ENCODE results near the gene GNAO1. TPM values are rescaled to one million over a fixed set of nuclear protein-coding genes. Genes with fewer than 3 reads are reported as not detected.

The GNAO1 gene
- total RNA-seq, 1 donor from 2014 or later: not detected

- no peak for FAIRE-seq
- no peak for DNase-seq (ENCODE audit: low read depth)
- H3K36me3 ChIP-seq (ENCODE audit: control insufficient read depth, insufficient read depth, low read length): no peaks in the 10 kb centered on the region
- TF ChIP-seq, protein P1, sequence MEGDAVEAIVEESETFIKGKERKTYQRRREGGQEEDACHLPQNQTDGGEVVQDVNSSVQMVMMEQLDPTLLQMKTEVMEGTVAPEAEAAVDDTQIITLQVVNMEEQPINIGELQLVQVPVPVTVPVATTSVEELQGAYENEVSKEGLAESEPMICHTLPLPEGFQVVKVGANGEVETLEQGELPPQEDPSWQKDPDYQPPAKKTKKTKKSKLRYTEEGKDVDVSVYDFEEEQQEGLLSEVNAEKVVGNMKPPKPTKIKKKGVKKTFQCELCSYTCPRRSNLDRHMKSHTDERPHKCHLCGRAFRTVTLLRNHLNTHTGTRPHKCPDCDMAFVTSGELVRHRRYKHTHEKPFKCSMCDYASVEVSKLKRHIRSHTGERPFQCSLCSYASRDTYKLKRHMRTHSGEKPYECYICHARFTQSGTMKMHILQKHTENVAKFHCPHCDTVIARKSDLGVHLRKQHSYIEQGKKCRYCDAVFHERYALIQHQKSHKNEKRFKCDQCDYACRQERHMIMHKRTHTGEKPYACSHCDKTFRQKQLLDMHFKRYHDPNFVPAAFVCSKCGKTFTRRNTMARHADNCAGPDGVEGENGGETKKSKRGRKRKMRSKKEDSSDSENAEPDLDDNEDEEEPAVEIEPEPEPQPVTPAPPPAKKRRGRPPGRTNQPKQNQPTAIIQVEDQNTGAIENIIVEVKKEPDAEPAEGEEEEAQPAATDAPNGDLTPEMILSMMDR (IDR thresholded peaks at IDR 0.05; ENCODE audit: insufficient read depth, low read length, severe bottlenecking): no peak
- H3K27me3 ChIP-seq (ENCODE audit: control insufficient read depth, insufficient read depth, low read length): peaks cover 2% of the 10 kb centered on the region
- H3K4me3 ChIP-seq (ENCODE audit: low read depth, low read length): no peak overlapping the region
Measured at GRCh38 chr16:56300891-56301850, 109.9 kb downstream of the GNAO1 start.

DNA sequence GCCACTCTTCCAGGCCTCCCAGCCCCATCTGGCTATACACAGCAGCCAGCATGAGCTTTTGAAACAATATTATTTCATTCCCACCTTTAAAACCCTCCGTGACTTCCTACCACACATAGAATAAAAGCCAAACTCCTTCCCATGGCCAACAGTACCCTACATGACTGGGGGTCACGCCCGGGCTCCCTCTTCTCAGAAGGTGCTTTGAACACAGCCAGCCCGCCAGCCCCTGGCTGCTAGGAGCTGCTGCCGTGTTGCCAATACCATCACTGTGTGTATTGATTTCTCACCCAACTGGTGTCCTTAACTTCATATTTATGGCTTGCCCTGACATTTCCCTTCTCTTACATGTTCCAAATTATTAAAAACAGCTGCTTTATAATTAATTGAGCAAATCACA is 111.2 kb downstream of the GNAO1 start:
- Histone ChIP-seq H3K36me3 (ENCODE audit: control insufficient read depth, insufficient read depth, low read length) (no peaks in the 10 kb centered on the region), H3K4me3 (ENCODE audit: low read depth, low read length) (no peak overlapping the region), H3K27me3 (ENCODE audit: control insufficient read depth, insufficient read depth, low read length) (no peaks in the 10 kb centered on the region)
- DNase-seq (ENCODE audit: low read depth) (no peak), FAIRE-seq (no peak)
- TF ChIP-seq, protein P1 (IDR thresholded peaks at IDR 0.05; ENCODE audit: insufficient read depth, low read length, severe bottlenecking): no peak

DNA sequence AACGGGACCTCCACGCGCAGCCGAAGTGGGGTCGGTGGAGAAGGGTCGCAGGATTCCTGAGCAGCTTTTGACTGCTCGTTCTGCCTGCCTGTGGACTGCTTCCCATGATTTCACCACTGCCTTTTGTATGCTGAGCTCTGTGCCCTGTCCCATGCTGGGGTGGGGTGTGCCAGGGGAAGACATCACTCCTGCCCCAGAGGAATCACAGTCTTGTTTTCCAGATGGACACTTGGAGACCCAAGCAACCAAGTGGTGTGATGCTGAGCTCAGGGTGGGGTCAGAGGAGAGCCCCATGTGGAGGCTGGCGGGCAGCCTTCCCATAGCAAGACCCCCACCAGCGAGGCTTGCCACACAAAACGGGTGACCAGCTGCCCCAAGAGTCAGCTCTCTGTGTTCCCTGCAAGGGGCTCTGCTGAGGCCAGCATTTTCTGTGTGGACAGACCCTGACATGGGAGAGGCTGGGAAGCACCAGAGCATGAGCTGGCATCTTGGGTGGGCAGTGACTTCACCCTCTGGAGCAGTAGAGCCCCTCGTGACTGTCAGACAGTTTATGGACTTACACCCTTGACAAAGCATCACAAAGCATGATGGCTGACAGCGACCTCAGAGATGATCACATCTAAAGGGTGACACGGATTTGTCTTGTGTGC is 111.9 kb downstream of the GNAO1 start:
- Histone ChIP-seq H3K4me3 (ENCODE audit: low read depth, low read length) (no peak overlapping the region), H3K27me3 (ENCODE audit: control insufficient read depth, insufficient read depth, low read length) (no peaks in the 10 kb centered on the region), H3K36me3 (ENCODE audit: control insufficient read depth, insufficient read depth, low read length) (no peaks in the 10 kb centered on the region)
- FAIRE-seq: no peak
- DNase-seq (ENCODE audit: low read depth): no peak
- TF ChIP-seq, protein P1 (IDR thresholded peaks at IDR 0.05; ENCODE audit: insufficient read depth, low read length, severe bottlenecking): no peak

- FAIRE-seq: no peak
- TF ChIP-seq, protein P1 (IDR thresholded peaks at IDR 0.05; ENCODE audit: insufficient read depth, low read length, severe bottlenecking): no peak
- Histone ChIP-seq H3K27me3 (ENCODE audit: control insufficient read depth, insufficient read depth, low read length) (no peaks in the 10 kb centered on the region), H3K4me3 (ENCODE audit: low read depth, low read length) (no peak overlapping the region), H3K36me3 (ENCODE audit: control insufficient read depth, insufficient read depth, low read length) (no peaks in the 10 kb centered on the region)
- DNase-seq (ENCODE audit: low read depth): no peak
Measured at GRCh38 chr16:56303880-56304279, 112.6 kb downstream of the GNAO1 start.

DNA sequence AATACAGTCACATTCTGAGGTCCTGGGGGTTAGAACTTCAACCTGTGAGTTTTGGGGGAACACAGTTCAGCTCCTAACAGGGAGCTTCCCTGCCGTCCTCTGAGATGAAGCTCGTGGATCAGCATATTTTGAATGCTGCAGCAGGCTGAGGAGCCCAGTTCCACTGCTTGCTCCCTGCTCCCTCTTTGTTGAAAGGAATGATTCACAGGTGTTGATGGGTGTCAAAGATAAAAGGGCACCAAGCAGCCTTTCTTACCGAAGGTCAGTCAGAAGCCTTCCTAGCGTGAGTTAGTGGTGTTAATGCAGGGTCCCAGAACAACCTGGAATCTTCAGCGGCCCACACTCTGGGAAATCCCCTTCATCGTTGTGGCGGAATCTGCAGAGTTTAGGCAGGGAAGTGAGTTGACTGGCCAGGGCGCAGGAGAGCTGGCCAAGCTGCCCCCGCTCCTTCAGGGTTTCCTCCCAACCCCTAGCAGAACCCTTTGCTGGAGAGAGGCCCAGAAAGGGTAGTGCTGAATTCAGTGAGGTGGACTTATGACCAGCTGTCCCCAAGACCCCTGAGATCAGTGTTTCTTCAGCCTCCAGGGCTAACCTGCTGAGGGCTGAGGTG is 114.8 kb downstream of the GNAO1 start:
- FAIRE-seq: no peak
- TF ChIP-seq, protein P1 (IDR thresholded peaks at IDR 0.05; ENCODE audit: insufficient read depth, low read length, severe bottlenecking): no peak

More for the DNA sequence above, 114.8 kb downstream of the GNAO1 start:
- Histone ChIP-seq H3K4me3 (ENCODE audit: low read depth, low read length) (no peak overlapping the region), H3K36me3 (ENCODE audit: control insufficient read depth, insufficient read depth, low read length) (no peaks in the 10 kb centered on the region), H3K27me3 (ENCODE audit: control insufficient read depth, insufficient read depth, low read length) (no peaks in the 10 kb centered on the region)
- no peak for DNase-seq (ENCODE audit: low read depth)

Data from bronchial epithelial cell (primary cell).